ENCODE measurements around the gene COX19. TPM values are rescaled to one million over a fixed set of nuclear protein-coding genes. Genes with fewer than 3 reads are reported as not detected.

COX19 gene
- total and polyA plus RNA-seq, 2 of the 13 experiments (the other 11 are each of a cell fraction or from before 2014, with no cell fraction given), result 11.5 to 21.7 TPM

DNA sequence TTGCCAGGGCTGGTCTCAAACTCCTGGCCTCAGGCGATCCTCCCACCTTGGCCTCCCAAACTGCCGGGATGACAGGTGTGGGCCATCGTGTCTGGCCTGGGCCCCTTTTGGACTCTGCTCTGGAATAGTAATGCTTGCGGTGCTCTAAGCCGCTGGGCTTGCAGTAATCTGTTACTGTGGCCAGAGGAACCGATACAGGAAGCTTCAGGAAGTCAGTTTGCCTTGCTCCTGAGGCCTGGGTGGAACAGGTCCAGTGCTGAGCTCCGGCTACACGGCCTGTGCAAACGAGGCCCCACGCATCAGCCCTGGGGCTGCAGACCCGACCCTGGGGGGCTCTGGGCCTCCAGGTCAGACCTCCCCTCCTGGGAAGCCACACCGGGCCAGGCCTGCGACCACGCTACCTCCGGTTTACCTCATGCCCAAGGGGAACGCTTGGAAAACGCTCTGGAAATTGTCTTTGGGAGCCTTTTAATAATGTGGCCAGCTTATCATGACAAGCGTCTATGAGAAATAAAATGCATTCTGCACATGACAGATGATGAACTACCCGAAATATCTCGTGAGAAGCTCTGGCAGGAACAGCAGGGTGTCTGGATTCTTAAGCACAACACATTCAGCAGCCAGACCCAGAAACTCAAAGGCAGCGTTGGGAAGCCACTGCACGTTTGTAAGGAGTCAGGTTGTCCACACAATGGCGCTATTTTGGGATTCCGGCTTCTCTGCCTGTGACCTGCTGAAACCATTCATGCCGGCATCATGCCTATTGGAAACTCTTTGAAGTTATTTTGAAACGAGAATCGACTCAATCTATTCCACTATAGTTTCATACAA lies 10.7 kb downstream of the COX19 start (continued):
- TF ChIP-seq ZNF10 (CRISPR knock-in tag; IDR thresholded peaks at IDR 0.05; ENCODE audit: borderline replicate concordance, low read depth) (no peak), ZNF235 (CRISPR knock-in tag; IDR thresholded peaks at IDR 0.05; ENCODE audit: borderline replicate concordance) (no peak), ZNF713 (CRISPR knock-in tag; IDR thresholded peaks at IDR 0.05) (no peak), PPARG (CRISPR knock-in tag; conservative IDR thresholded peaks at IDR 0.05) (no peak), ZNF33B (CRISPR knock-in tag; IDR thresholded peaks at IDR 0.05) (no peak), ZC3H13 (CRISPR knock-in tag; IDR thresholded peaks at IDR 0.05) (peak; percentile 82), JARID2 (CRISPR knock-in tag; IDR thresholded peaks at IDR 0.05; ENCODE audit: insufficient replicate concordance) (no peak), NFE2L2 (IDR thresholded peaks at IDR 0.05; ENCODE audit: low read length) (no peak), ZMYM2 (CRISPR knock-in tag; IDR thresholded peaks at IDR 0.05) (peak; percentile 64), SOX5 (CRISPR knock-in tag; IDR thresholded peaks at IDR 0.05; ENCODE audit: borderline replicate concordance) (no peak), HNRNPUL1 (IDR thresholded peaks at IDR 0.05; ENCODE audit: low read depth, low read length) (no peak), TARDBP (CRISPR knock-in tag; IDR thresholded peaks at IDR 0.05) (0 out of 2 replicates have a peak, but pooled peaks have one; percentile 44), ZNF326 (CRISPR knock-in tag; IDR thresholded peaks at IDR 0.05; ENCODE audit: borderline replicate concordance) (peak; percentile 18; the same call in 1 of the 2 replicates), EHMT2 (IDR thresholded peaks at IDR 0.05; ENCODE audit: borderline replicate concordance, low read depth, low read length) (no peak), BRCA1 (CRISPR knock-in tag; IDR thresholded peaks at IDR 0.05) (no peak), ZNF792 (CRISPR knock-in tag; IDR thresholded peaks at IDR 0.05) (no peak), ZNF547 (CRISPR knock-in tag; IDR thresholded peaks at IDR 0.05) (no peak), ZSCAN21 (CRISPR knock-in tag; IDR thresholded peaks at IDR 0.05; ENCODE audit: borderline replicate concordance) (0 out of 2 replicates have a peak, but pooled peaks have one; percentile 37)
- TF ChIP-seq, protein P1, sequence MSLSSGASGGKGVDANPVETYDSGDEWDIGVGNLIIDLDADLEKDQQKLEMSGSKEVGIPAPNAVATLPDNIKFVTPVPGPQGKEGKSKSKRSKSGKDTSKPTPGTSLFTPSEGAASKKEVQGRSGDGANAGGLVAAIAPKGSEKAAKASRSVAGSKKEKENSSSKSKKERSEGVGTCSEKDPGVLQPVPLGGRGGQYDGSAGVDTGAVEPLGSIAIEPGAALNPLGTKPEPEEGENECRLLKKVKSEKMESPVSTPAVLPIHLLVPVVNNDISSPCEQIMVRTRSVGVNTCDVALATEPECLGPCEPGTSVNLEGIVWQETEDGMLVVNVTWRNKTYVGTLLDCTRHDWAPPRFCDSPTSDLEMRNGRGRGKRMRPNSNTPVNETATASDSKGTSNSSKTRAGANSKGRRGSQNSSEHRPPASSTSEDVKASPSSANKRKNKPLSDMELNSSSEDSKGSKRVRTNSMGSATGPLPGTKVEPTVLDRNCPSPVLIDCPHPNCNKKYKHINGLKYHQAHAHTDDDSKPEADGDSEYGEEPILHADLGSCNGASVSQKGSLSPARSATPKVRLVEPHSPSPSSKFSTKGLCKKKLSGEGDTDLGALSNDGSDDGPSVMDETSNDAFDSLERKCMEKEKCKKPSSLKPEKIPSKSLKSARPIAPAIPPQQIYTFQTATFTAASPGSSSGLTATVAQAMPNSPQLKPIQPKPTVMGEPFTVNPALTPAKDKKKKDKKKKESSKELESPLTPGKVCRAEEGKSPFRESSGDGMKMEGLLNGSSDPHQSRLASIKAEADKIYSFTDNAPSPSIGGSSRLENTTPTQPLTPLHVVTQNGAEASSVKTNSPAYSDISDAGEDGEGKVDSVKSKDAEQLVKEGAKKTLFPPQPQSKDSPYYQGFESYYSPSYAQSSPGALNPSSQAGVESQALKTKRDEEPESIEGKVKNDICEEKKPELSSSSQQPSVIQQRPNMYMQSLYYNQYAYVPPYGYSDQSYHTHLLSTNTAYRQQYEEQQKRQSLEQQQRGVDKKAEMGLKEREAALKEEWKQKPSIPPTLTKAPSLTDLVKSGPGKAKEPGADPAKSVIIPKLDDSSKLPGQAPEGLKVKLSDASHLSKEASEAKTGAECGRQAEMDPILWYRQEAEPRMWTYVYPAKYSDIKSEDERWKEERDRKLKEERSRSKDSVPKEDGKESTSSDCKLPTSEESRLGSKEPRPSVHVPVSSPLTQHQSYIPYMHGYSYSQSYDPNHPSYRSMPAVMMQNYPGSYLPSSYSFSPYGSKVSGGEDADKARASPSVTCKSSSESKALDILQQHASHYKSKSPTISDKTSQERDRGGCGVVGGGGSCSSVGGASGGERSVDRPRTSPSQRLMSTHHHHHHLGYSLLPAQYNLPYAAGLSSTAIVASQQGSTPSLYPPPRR (CRISPR knock-in tag; IDR thresholded peaks at IDR 0.05; ENCODE audit: borderline replicate concordance), result peak; percentile 51; the same call in 1 of the 2 replicates
- TF ChIP-seq, protein P2, sequence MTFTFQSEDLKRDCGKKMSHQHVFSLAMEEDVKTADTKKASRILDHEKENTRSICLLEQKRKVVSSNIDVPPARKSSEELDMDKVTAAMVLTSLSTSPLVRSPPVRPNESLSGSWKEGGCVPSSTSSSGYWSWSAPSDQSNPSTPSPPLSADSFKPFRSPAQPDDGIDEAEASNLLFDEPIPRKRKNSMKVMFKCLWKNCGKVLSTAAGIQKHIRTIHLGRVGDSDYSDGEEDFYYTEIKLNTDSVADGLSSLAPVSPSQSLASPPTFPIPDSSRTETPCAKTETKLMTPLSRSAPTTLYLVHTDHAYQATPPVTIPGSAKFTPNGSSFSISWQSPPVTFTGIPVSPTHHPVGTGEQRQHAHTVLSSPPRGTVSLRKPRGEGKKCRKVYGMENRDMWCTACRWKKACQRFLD (CRISPR knock-in tag; IDR thresholded peaks at IDR 0.05; ENCODE audit: borderline replicate concordance), result no peak
- TF ChIP-seq, protein P3, sequence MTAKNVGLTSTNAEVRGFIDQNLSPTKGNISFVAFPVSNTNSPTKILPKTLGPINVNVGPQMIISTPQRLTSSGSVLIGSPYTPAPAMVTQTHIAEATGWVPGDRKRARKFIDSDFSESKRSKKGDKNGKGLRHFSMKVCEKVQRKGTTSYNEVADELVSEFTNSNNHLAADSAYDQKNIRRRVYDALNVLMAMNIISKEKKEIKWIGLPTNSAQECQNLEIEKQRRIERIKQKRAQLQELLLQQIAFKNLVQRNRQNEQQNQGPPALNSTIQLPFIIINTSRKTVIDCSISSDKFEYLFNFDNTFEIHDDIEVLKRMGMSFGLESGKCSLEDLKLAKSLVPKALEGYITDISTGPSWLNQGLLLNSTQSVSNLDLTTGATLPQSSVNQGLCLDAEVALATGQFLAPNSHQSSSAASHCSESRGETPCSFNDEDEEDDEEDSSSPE (CRISPR knock-in tag; IDR thresholded peaks at IDR 0.05), result no peak
- TF ChIP-seq, protein P4, sequence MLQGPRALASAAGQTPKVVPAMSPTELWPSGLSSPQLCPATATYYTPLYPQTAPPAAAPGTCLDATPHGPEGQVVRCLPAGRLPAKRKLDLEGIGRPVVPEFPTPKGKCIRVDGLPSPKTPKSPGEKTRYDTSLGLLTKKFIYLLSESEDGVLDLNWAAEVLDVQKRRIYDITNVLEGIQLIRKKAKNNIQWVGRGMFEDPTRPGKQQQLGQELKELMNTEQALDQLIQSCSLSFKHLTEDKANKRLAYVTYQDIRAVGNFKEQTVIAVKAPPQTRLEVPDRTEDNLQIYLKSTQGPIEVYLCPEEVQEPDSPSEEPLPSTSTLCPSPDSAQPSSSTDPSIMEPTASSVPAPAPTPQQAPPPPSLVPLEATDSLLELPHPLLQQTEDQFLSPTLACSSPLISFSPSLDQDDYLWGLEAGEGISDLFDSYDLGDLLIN (CRISPR knock-in tag; IDR thresholded peaks at IDR 0.05; ENCODE audit: borderline replicate concordance), result no peak
